HG02571 (cell line): Measurements from ENCODE around the gene CLPX.
"Not testable (repeated sequence)": the region's sequence is repeated elsewhere in the genome, so short reads cannot be mapped to it uniquely, and the experiment has no call there.

ENCODE experiments used
- ATAC-seq: cut with Tn5 transposase; IDR thresholded peaks from one replicate; pipeline ENCODE4 v1.9.1; 2021; ENCODE audit warnings: mild to moderate bottlenecking, moderate library complexity; ENCODE audit not compliant: unreplicated experiment

The CLPX gene

DNA sequence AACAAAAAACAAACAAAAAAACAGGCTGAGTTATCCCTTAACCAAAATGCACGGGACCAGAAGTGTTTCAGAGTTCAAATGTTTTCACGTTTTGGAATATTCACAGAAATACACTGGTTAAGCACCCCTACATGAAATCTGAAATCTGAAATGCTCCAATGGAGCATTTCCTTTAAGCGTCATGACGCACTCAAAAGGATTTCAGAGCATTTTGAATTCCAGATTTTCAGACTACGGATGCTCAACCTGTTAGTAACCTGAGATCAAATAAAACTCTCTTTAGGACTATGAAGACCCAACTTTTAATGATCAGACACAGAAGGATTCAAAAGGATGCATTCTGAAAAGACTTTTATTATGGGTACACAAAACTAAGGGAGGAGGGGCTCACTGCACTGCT, 9.6 kb downstream of the CLPX start:
- no peak for ATAC-seq

DNA sequence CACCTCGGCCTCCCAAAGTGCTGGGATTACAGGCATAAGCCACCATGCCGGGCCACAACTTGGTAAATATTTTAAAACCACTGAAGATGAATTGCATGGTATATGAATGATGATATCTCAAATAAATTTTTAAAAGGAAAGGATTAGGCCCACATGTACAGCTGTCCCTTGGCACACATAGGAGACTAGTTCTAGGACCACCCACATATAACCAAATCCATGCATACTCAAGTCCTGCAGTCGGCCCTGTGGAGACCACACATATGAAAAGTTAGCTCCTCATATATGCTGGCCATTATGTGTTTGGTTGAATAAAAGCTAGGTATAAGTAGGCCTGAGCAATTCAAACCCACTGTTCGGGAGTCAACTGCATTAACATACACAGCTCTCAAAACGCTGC, 10.6 kb downstream of the CLPX start:
- ATAC-seq: no peak

GRCh38 chr15:65172531-65172930, 12.6 kb downstream of the CLPX start:
- ATAC-seq: no peak

GRCh38 chr15:65171428-65171827, 13.7 kb downstream of the CLPX start:
- no peak for ATAC-seq

- ATAC-seq: no peak
These were observed 19.3 kb downstream of the CLPX start for GRCh38 chr15:65165875-65166274.

DNA sequence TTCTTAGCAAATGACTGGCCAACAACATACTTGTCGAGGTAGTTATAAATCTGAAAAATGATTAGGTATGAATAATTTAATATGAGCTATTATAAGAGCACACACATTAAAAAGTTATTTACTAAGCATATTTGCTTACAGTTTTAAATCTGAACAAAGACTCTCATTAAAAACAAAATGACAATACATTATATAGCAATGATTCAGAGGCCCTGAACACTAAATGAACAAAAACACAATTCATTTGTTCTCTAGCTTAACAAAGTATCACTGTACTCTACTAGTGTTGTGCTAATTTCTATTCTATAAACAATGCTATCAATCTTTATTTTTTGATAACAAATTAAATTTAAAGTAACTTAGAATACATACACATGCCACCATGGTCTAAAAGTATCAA, 21.0 kb downstream of the CLPX start:
- no peak for ATAC-seq

- no peak for ATAC-seq
These were observed 22.1 kb downstream of the CLPX start for GRCh38 chr15:65163041-65163440.

- ATAC-seq: no peak
These were observed 28.4 kb downstream of the CLPX start for GRCh38 chr15:65156692-65157091.

- no peak for ATAC-seq
These were observed 30.4 kb downstream of the CLPX start for GRCh38 chr15:65154720-65155119.

DNA sequence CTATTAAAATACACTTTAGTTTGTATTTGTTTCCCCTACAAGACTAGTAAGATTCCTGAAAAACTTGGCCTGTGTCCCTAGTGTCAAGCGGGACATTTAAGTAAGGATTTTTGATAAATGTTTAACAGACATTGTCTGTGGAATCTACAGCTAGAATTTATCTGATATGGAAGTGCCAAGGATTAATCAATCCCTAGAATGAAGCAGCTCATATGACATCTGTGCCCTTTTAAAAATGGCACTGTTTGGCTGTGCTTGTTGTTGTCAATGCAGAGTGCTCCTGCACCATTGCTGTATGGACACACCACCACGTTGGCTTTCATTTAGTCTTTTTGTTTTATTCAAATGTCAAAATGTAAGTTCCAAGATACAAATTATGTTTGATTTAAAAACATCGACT, 37.2 kb downstream of the CLPX start:
- no peak for ATAC-seq

DNA sequence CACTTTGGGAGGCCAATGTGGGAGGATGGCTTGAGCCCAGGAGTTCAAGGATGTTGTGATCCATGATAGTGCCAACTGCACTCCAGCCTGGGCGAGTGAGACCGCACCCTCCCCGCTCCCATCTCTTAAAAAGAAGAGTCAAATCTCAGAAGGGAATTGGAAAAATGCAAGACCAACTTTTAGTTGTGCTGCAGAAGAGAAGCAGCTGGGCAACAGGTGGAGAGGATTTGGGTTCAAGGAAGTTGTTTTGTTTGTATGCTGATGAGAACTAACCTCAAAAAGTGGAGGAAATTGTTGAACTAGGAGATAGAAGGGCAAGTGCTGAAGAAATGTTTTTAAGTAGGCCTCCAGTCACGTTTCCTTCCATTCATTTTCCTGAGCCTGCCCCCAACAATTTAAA, 38.7 kb downstream of the CLPX start:
- ATAC-seq: no peak

DNA sequence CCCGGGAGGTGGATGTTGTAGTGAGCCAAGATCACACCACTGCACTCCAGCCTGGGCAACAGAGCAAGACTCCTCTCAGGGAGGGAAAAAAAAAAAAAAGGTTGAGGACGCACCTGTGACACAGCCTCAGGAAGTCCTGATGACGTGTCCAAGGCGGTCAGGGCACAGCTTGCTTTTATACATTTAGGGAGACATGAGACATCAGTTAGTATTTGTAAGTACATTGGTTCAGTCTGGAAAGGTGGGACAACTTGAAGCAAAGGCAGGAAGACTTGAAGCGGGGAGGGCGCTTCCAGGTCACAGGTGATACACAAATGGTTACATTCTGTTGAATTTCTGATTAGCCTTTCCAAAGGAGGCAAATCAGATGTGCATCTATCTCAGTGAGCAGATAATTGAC, 46.5 kb downstream of the CLPX start:
- ATAC-seq: not testable (repeated sequence)

- ATAC-seq: not testable (repeated sequence)
These were observed 47.2 kb downstream of the CLPX start for GRCh38 chr15:65137893-65138292.

DNA sequence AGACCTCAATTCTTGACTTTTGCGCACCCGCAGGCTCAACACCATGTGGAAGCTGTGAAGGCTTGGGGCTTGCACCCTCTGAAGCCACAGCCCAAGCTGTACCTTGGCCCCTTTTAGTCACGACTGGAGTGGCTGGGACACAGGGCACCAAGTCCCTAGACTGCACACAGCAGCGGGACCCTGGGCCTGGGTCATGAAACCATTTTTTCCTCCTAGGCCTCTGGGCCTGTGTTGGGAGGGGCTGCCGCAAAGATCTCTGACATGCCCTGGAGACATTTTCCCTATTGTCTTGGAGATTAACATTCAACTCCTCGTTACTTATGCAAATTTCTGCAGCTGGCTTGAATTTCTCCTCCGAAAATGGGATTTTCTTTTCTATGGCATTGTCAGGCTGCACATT, 48.1 kb downstream of the CLPX start:
- not testable (repeated sequence) for ATAC-seq

DNA sequence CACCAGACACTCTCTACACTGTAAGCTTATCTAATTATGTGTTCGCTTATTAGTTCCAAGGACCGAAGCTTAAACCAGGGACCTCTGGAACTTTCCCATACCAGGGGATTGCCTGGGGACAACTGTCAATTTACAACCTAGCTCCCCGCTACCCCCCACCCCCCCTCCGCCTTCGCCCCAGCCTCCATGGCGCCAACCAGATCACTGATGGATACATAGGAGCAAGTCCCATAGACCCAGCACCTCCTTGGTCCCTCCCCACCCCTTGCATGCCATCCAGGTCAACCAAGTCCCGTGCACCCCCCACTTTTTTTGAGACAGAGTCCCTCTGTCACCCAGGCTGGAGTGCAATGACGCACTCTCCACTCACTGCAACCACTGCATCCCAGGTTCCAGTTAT, 50.6 kb downstream of the CLPX start:
- no peak for ATAC-seq

DNA sequence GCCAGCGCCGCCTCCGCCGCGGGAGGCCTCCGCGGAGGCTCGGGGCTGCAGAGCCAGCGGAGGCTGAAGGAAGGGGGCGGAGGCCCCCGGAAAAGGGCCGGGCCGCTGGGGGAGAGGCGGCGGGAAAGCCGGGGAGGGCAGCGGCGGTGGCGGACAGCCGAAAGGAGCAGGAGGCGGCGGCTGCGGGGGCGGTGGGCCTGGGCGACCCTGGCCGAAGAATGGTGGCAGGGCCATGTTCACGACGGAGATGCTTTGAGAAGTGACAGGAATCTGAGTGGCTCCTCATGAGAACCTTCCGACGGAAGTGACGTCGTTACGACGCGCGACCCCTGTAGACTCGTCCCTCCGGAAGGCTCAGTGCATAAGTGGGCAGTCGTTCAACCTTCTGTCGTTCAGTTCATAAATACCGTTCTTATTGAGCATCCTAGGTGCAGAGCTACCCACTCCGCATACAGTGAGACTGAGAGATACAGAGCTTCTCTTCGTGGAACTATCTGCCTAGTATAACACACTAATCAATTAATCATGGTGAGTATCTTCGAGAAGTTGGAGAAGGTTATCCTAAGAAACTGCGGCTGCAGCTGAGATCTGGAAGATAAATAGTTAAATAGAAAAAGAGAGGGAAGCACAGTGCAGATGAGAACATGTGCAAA, 51.5 kb downstream of the CLPX start, which contains the start of gene PDCD7:
TSS of gene PDCD7 (minus strand) at position 261 of the 653 bp plus-strand sequence. CDS start at position 234, 27 bp downstream.
- ATAC-seq: peak; percentile 85

DNA sequence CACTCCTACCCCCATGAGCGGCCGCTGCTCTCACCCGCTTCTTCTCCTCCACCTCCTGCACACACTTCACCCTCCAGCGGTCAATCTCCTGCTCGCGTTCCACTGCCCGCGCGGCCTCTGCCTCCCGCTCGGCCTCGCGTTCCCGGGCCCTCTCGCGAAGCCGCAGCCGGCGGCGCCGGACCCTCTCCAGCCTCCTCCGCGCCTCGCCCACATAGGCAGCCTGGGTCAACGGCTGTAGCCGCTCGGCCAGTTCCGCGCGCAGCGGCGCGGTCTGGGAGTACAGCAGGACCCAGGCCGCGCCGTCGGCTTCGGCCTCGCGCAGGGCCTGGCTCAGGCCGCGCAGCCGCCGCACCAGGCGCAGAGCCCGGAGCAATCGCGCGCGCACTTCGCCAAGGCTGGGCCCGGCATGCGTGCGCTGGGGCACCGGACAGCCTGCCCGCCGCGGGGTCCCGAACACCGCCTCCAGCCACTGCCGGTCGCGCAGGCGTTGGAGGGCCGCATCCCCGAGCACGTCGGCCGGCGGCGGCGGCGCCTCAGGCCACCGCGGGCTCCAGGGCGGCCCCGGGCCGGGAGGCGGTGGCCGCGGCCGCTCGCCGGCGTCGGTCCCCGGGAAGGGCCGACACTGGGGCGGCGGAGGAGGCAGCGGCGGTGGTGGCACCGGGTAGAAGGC, 52.1 kb downstream of the CLPX start:
- ATAC-seq: peak; percentile 26

DNA sequence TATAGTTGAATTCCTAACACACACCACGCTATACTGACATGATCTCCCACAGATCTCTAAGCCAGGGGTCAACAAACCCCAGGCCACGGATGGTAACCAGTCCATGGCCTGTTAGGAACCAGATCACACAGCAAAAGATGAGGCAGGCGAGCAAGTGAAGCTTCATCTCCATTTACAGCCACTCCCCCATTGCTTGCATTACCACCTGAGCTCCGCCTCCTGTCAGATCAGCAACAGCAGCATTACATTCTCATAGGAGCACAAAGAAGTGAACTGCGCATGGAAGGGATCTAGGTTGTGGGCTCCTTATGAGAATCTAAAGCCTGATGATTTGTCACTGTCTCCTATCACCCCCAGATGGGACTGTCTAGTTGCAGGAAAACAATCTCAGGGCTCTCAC, 54.2 kb downstream of the CLPX start:
- ATAC-seq: no peak

DNA sequence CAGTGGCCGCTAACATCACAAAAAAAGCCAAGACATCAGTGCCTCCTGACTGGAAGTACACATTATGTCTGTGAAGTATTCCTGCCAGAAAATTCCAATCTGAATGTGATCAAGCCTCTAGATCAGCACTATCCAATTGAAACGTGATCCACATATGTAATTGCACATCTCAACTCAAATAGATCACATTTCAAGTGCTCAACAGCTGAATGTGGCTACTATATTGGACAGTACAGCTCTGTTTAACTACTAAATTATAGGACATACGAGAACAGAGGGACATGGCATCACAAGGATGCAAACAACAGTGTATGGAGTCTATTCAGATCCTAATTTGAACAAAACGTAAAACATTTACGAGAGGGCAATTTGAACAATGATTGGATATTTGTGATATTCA, 69.6 kb downstream of the CLPX start:
- no peak for ATAC-seq

GRCh38 chr15:65115086-65115485, 70.1 kb downstream of the CLPX start, which contains the start of gene UBAP1L:
UBAP1L (minus strand) TSS chr15:65115200; CDS start chr15:65106215, 8,985 bp downstream.
- ATAC-seq: no peak

- no peak for ATAC-seq
These were observed 74.4 kb downstream of the CLPX start for GRCh38 chr15:65110676-65111292.

DNA sequence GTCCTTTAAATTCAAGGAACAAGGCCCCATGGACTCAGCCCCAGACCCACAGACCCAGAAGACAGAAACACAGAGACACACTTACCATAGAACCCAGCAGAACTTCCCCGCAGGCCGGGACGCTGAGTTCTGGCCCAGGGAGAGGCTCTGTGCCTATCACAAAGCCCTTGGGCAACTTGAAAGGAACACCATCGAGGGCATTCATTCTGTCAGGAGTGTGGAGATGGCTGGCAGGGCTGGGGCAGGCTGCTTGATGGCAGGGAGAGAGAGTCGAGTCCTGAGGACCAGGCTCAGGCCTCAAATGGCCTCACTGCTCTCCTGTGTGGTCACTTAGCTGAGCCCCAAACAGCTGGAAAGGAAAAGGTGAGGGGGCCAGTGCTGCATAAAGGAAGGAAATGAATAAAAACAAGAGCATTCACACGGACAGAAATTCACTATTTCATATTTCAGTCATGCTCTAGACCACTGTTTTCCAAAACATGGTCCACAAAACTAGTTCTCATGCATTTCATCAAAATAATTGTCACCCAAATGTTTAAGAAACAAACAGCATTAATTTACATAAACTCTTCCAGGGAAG, 79.0 kb downstream of the CLPX start:
- no peak for ATAC-seq
